BLaER1 (cell line): ENCODE data around the gene ITGA8.

Source experiments
- H3K27ac ChIP-seq: shearing (Covaris generic); formaldehyde crosslinking; 2 replicates; pipeline ENCODE4 v1.8.1; 2022
- H3K27me3 ChIP-seq: shearing (Covaris generic); formaldehyde crosslinking; 2 replicates; pipeline ENCODE4 v1.8.1; 2022
- H3K36me3 ChIP-seq: shearing (Covaris generic); formaldehyde crosslinking; 2 replicates; pipeline ENCODE4 v1.8.1; 2022
- H3K4me1 ChIP-seq: shearing (Covaris generic); formaldehyde crosslinking; 2 replicates; pipeline ENCODE4 v1.8.1; 2022
- H3K4me2 ChIP-seq: shearing (Covaris generic); formaldehyde crosslinking; 2 replicates; pipeline ENCODE4 v1.8.1; 2022
- H3K4me3 ChIP-seq: shearing (Covaris generic); formaldehyde crosslinking; 2 replicates; pipeline ENCODE4 v1.8.1; 2022
- H3K9ac ChIP-seq: shearing (Covaris generic); formaldehyde crosslinking; 2 replicates; pipeline ENCODE4 v1.8.1; 2022
- H3K9me3 ChIP-seq: shearing (Covaris generic); formaldehyde crosslinking; 2 replicates; pipeline ENCODE4 v1.8.1; 2022
- H4K20me1 ChIP-seq: shearing (Covaris generic); formaldehyde crosslinking; 2 replicates; pipeline ENCODE4 v1.8.1; 2022
- Cebpa-rat ChIP-seq: shearing (Covaris generic); IDR thresholded peaks from 2 replicates; pipeline ENCODE4 v1.8.1; 2022

The ITGA8 gene

DNA sequence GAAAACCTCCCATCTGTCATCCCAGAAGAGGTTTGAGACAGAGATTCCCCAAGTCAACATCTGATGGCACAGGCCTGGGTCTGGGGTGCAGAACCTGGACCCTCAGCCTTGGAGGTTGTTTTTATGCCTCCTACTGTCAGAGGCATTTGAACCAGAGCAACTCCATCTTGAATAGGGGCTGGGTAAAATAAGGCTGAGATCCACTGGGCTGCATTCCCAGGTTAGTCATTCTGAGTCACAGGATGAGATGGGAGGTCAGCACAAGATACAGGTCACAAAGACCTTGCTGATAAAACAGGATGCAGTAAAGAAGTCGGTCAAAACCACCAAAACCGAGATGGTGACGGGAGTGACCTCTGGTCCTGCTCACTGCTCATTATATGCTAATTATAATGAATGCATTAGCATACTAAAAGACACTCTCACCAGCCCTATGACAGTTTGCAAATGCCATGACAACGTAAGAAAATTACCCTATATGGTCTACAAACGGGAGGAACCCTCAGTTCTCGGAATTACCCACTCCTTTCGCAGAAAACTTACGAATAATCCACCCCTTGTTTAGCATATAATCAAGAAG, 92.0 kb downstream of the ITGA8 start:
- peaks cover 99% of the 10 kb centered on the region for H3K36me3 ChIP-seq

DNA sequence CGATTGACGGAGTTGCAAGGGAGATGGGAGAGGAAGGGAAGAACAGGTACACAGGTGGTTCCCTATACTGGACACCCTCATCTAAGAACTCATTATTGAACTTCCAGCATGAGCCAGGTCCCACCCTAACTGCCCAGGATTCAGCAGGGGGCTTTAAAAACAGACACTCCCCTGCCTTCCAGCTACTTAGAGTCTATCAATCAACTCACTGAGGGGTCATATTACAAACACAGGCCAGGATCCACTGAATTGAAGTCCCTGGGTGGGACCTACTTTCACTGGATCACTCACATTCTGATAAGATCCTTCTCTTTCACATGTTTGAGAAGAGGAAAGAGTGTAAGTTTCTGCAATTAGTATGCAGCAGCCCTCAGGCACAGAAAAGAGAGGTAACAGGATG, 92.8 kb downstream of the ITGA8 start:
- Histone ChIP-seq H3K36me3 (peaks cover 94% of the 10 kb centered on the region), H3K4me3 (no peak overlapping the region), H3K9ac (no peak overlapping the region), H3K27me3 (no peaks in the 10 kb centered on the region), H3K9me3 (no peaks in the 10 kb centered on the region), H4K20me1 (no peaks in the 10 kb centered on the region), H3K4me1 (no peaks in the 10 kb centered on the region), H3K27ac (no peak overlapping the region), H3K4me2 (no peak overlapping the region)
- no peak for TF ChIP-seq Cebpa-rat

More for the DNA sequence above, 92.0 kb downstream of the ITGA8 start:
- H3K4me1 ChIP-seq = no peaks in the 10 kb centered on the region
- no peaks in the 10 kb centered on the region for H3K9me3 ChIP-seq
- no peak overlapping the region for H3K4me3 ChIP-seq
- no peaks in the 10 kb centered on the region for H3K27me3 ChIP-seq
- no peak overlapping the region for H3K4me2 ChIP-seq
- no peak for TF ChIP-seq Cebpa-rat
- H4K20me1 ChIP-seq = no peaks in the 10 kb centered on the region
- no peak overlapping the region for H3K27ac ChIP-seq
- no peak overlapping the region for H3K9ac ChIP-seq

DNA sequence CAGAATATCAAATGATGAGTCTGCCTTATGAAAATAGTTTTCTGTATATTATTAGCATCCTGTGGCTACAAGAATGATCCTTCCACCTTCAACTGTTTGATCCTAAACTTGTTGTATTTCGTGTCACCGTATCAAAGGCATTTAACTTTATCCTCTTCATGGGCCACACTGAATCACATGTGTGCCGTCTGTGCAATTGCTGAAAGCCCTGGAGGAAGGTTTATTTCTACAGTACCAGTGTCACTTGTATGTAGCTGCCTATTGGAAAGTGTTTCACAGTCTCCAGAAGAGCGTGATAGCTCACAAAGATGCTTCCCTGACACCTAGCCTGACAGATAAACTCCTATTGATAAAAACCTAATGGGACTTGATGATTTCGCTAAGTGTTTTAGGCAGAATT, 94.5 kb downstream of the ITGA8 start:
- TF ChIP-seq Cebpa-rat = no peak
- H3K27me3 ChIP-seq = no peaks in the 10 kb centered on the region

DNA sequence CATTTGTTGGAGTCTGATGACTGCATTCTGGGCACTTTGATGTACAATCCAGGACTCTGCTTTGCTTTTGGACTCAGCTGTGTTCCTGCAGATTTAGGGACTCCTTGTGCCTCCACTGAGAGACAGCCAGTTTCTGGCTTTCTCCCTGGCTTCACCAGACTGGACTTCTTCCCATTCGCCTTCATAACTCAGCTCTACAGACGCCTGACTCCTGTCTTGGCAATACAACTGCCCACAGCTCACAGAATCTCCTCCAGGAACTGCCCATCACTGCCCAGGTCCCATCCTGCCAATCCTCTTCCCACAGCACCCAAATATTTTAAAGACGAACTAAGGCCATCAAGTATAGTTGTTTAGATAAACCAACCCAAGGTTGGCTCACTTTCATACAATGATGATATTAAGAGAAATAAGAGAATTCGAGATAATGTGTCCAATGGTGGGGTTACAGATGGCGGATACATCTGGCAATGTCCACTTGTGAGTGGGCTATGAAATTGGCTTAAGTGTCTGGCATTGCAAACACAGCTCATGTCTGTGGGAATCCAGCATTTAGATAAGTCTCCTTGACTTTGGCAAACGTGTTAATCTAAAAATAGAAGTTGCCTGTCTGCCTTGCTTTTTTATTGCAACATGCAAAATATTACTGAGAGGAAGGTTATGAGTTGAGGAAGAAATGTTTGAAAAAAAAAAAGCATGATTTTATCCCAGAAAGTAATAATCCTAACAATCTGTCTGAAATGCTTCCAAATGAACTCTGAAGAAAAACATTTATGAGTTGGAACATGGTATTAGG, 95.1 kb downstream of the ITGA8 start:
- Histone ChIP-seq H3K27ac (no peak overlapping the region), H3K4me1 (no peaks in the 10 kb centered on the region), H4K20me1 (no peaks in the 10 kb centered on the region), H3K4me2 (no peak overlapping the region), H3K27me3 (no peaks in the 10 kb centered on the region), H3K4me3 (no peak overlapping the region), H3K9ac (no peak overlapping the region), H3K36me3 (peaks cover 91% of the 10 kb centered on the region), H3K9me3 (no peaks in the 10 kb centered on the region)
- no peak for TF ChIP-seq Cebpa-rat

More for the DNA sequence above, 94.5 kb downstream of the ITGA8 start:
- Histone ChIP-seq H3K27ac (no peak overlapping the region), H3K4me3 (no peak overlapping the region), H3K36me3 (peaks cover 91% of the 10 kb centered on the region), H3K4me2 (no peak overlapping the region), H3K9ac (no peak overlapping the region), H3K4me1 (no peaks in the 10 kb centered on the region), H3K9me3 (no peaks in the 10 kb centered on the region), H4K20me1 (no peaks in the 10 kb centered on the region)

DNA sequence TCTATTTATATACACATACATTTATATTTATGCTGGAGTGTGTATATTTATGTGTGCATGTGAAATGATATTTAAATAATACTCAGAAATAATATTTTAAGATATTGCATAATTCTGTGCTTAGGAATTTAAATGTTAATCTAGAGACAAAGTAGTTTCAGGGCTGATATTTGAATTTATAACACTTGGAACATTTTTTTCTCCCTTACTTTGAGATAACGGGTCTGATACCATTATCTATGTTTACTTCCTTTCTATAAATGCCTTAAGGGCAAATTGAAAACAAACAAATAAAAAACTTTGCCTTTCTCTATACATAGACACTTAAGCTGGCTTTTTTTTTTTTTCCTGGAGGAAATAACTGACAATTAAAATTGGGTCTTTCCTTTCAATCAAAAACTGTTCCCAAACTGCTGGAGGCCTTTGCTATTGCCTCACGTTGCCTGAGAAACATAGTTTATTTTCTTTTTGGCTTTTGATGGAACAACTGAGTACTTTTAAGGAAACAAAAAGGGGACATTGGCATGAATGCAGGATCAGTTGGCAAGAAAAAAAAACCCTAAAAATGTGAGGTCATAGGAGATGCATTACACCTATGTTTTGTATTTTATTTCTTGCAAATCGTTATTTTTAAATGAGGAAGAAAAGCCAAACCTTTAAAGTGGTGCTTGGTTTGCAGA, 98.7 kb downstream of the ITGA8 start:
- H3K27ac ChIP-seq = no peak overlapping the region; the same call in 1 of the 2 replicates
- TF ChIP-seq Cebpa-rat = no peak
- H3K4me1 ChIP-seq = no peaks in the 10 kb centered on the region
- H3K27me3 ChIP-seq = no peaks in the 10 kb centered on the region
- H4K20me1 ChIP-seq = no peaks in the 10 kb centered on the region
- no peak overlapping the region for H3K4me2 ChIP-seq
- peaks cover 91% of the 10 kb centered on the region for H3K36me3 ChIP-seq
- no peak overlapping the region for H3K4me3 ChIP-seq
- H3K9ac ChIP-seq = no peak overlapping the region
- H3K9me3 ChIP-seq = no peaks in the 10 kb centered on the region

DNA sequence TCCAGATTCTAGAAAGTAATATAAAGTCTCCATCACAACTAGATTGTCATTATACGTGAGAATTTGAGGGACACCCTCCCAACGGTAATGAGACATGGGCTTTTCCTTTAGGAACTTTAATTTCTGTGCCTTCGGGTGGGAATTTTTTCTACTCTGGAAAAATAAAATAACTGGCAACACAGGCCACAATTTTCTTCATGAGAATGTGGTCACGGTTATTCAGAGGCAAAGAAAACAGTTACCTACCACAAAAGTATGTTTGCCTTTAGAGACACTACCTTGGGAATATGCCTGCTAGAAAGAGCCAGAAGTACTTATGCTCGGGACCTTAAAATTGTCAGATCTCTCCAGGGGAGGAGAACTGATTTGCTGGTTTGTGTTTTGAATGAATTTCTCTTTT, 99.4 kb downstream of the ITGA8 start:
- Histone ChIP-seq H3K4me1 (no peaks in the 10 kb centered on the region), H3K9me3 (no peaks in the 10 kb centered on the region), H4K20me1 (no peaks in the 10 kb centered on the region), H3K9ac (no peak overlapping the region), H3K36me3 (peaks cover 91% of the 10 kb centered on the region), H3K27me3 (no peaks in the 10 kb centered on the region), H3K4me3 (no peak overlapping the region), H3K4me2 (no peak overlapping the region), H3K27ac (no peak overlapping the region)
- TF ChIP-seq Cebpa-rat = no peak

DNA sequence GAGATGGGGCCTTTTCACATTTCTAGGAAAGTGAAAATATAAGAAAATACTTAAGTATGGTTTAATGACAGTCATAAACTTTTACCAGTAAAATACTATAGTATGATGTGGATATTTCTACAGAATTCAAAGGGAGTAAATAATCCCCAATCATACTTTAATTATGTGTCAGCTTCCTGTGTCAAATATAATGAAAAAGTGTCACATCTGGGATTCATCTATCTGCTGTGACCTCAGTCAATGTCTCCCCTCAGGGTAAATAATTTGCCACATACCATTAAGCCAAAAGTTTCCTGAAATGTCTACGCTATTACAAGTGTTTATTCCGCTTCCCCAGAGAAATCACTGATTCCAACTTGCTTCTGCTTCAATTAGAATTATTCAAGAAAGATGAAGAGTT, 110.5 kb downstream of the ITGA8 start:
- Histone ChIP-seq H3K4me2 (no peak overlapping the region), H3K27ac (no peak overlapping the region), H3K4me3 (no peak overlapping the region), H4K20me1 (no peaks in the 10 kb centered on the region), H3K27me3 (no peaks in the 10 kb centered on the region), H3K36me3 (peaks cover 94% of the 10 kb centered on the region), H3K4me1 (no peaks in the 10 kb centered on the region), H3K9me3 (no peaks in the 10 kb centered on the region), H3K9ac (no peak overlapping the region)
- no peak for TF ChIP-seq Cebpa-rat

DNA sequence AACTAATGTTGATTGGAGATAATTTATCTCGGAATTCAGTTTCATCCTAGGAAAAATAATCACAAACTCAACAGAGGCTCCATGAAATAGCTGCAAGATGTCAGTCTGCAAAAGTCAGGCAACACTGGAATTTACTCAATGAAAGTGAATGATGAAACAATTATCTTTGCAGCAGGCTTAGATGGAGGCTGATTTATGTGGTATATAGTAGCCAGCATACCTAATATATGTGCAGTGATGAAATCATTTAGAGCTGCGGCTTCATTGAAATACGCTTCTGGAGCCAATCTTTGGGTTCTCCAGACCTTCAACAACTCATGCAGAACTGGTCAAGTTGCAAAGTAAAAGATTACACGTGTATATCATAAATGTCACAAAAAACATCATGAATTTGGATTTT, 113.3 kb downstream of the ITGA8 start:
- Histone ChIP-seq H3K4me1 (no peaks in the 10 kb centered on the region), H3K4me3 (no peak overlapping the region), H3K4me2 (no peak overlapping the region), H3K27me3 (no peaks in the 10 kb centered on the region), H3K9me3 (no peaks in the 10 kb centered on the region), H3K9ac (no peak overlapping the region), H4K20me1 (no peaks in the 10 kb centered on the region), H3K27ac (no peak overlapping the region), H3K36me3 (peaks cover 94% of the 10 kb centered on the region)
- no peak for TF ChIP-seq Cebpa-rat

DNA sequence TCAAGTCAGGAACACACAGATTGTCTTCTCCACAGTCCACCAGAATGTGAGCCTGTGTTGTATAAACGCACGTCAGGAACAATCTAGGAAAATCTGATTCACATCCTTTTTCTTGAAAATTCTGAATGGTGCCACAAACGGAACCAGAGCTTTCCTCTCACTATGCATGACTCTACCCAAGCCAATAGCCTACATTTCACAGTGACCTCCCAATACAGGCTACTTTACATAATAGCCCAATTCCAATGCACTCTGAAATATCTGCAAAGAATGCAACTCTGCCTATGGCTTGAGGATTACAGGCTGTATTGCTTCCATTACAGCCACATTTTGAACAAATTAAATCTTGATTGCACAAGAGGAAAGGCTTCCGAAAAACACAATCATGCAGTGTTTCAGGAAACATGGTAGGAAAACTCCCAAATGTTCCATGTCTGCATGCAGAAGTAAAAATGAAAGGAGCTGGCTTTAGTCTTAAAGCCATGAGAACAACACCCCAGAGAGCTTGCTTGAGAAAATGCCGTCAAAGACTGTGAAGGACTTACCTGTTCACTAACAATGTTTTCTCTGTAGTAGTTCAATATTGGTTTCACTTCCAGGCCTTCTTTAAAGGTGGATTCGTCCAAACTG, 113.9 kb downstream of the ITGA8 start:
- no peaks in the 10 kb centered on the region for H3K9me3 ChIP-seq
- H3K36me3 ChIP-seq = peaks cover 95% of the 10 kb centered on the region
- no peak overlapping the region for H3K4me2 ChIP-seq
- no peak overlapping the region for H3K9ac ChIP-seq
- TF ChIP-seq Cebpa-rat = no peak
- no peaks in the 10 kb centered on the region for H4K20me1 ChIP-seq
- no peaks in the 10 kb centered on the region for H3K4me1 ChIP-seq
- no peak overlapping the region for H3K27ac ChIP-seq
- no peaks in the 10 kb centered on the region for H3K27me3 ChIP-seq
- no peak overlapping the region for H3K4me3 ChIP-seq
